Bronchial epithelial cell (primary cell): ENCODE results near the gene GSX2. TPM values are rescaled to one million over a fixed set of nuclear protein-coding genes. Genes with fewer than 3 reads are reported as not detected.
"Not testable (repeated sequence)": the region's sequence is repeated elsewhere in the genome, so short reads cannot be mapped to it uniquely, and the experiment has no call there.

ENCODE experiments used
- DNase-seq: peaks from one replicate; pipeline ENCODE4 v3.0.0-alpha.2; 2010; ENCODE audit warnings: low read depth
- FAIRE-seq: peaks from 2 replicates; lab custom pipeline; 2011; peaks lifted over from hg19 to GRCh38; lab: Jason Lieb, UNC
- H3K27me3 ChIP-seq: 2 replicates; pipeline ENCODE4 v1.5.1; 2011; ENCODE audit warnings: low read length; ENCODE audit not compliant: control insufficient read depth, insufficient read depth
- H3K36me3 ChIP-seq: 2 replicates; pipeline ENCODE4 v1.5.1; 2011; ENCODE audit warnings: low read length; ENCODE audit not compliant: control insufficient read depth, insufficient read depth
- H3K4me3 ChIP-seq: 2 replicates; pipeline ENCODE4 v1.5.1; 2011; ENCODE audit warnings: mild to moderate bottlenecking, low read depth, low read length, control low read depth
- total RNA-seq: library from RNA; depleted of rRNA; stranded (reverse); fragments of >200 nt; gene quantifications from 2 replicates; pipeline ENCODE4 v1.2.1, GENCODE V29; 2014
- TF ChIP-seq, protein P1 (sequence below): IDR thresholded peaks from 2 replicates; pipeline ENCODE4 v1.5.1; 2011; ENCODE audit warnings: mild to moderate bottlenecking, moderate library complexity, low read length, control low read depth, inconsistent platforms; ENCODE audit not compliant: insufficient read depth, severe bottlenecking

GSX2 gene
- not detected in 2 replicates for total RNA-seq

DNA sequence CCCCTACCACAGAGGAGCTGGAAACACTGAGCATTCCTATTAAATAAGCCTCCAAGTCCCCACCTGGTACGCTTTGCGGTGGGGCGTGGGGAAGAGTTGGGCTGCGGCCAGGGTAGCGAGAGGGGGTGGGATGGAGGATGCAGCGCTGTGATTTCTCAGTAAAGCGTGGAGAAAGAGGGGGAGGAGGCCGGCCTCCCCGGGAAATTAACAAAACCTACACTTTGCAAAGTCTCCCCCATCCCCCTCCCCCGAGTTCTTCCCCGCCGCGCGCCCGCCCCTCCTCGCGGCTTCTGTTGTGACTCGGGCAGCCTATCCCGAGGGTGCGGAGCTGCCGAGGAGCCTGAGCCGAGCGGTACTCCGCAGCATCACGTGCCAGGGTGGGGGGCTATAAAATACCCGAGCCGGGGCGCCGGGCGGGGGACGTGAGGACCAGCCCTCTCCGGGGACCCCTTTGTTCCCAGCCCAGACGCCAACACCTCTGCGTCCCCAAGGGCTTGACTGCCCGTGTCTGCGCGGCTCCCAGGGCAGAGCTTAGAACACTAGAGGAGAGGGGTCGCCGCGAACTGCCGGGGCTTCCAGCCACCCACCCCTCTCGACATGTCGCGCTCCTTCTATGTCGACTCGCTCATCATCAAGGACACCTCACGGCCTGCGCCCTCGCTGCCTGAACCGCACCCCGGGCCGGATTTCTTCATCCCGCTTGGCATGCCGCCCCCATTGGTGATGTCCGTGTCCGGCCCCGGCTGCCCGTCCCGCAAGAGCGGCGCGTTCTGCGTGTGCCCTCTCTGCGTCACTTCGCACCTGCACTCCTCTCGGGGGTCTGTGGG lies at the start of gene GSX2:
Gene GSX2, plus strand, starts transcription at position 416 of the 827 bp plus-strand sequence. Its CDS starts 182 bp downstream, at position 598.
- DNase-seq = no peak
- TF ChIP-seq, protein P1, sequence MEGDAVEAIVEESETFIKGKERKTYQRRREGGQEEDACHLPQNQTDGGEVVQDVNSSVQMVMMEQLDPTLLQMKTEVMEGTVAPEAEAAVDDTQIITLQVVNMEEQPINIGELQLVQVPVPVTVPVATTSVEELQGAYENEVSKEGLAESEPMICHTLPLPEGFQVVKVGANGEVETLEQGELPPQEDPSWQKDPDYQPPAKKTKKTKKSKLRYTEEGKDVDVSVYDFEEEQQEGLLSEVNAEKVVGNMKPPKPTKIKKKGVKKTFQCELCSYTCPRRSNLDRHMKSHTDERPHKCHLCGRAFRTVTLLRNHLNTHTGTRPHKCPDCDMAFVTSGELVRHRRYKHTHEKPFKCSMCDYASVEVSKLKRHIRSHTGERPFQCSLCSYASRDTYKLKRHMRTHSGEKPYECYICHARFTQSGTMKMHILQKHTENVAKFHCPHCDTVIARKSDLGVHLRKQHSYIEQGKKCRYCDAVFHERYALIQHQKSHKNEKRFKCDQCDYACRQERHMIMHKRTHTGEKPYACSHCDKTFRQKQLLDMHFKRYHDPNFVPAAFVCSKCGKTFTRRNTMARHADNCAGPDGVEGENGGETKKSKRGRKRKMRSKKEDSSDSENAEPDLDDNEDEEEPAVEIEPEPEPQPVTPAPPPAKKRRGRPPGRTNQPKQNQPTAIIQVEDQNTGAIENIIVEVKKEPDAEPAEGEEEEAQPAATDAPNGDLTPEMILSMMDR = no peak
- Histone ChIP-seq H3K27me3 (peaks cover 70% of the 10 kb centered on the region), H3K36me3 (no peaks in the 10 kb centered on the region), H3K4me3 (no peak within 1 kb of the TSS)
- no peak for FAIRE-seq

DNA sequence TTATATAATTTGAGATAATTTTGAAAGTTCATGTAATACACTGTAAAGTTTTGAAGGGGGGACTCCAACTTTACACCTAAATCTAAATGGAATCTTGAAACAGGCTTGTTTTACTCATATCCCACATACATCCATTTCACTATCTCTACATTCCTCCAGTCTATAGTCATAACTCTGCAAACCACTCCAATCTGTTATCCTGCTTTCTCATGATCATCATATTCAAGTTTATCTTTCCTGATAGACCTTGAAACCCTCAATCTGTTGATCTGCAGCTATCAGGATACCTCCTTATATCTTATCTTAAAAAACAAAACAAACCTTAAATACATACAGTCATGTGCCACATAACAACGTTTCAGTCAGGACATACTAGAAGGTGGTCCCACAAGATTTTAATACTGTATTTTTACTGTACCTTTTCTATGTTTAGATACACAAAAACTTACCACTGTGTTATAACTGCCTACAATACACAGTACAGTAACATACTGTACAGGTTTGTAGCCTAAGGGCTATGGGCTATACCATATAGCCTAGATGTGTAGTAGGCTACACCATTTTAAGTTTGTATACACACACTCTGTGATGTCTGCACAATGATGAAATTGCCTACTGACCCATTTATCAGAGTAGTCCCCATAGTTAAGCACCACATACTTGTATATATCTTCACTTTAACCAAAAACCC lies 49.6 kb upstream of the GSX2 start:
- DNase-seq (peak; percentile 58), FAIRE-seq (no peak)
- Histone ChIP-seq H3K4me3 (no peak overlapping the region), H3K36me3 (peaks cover 1% of the 10 kb centered on the region), H3K27me3 (no peaks in the 10 kb centered on the region)
- TF ChIP-seq, protein P1 = no peak

DNA sequence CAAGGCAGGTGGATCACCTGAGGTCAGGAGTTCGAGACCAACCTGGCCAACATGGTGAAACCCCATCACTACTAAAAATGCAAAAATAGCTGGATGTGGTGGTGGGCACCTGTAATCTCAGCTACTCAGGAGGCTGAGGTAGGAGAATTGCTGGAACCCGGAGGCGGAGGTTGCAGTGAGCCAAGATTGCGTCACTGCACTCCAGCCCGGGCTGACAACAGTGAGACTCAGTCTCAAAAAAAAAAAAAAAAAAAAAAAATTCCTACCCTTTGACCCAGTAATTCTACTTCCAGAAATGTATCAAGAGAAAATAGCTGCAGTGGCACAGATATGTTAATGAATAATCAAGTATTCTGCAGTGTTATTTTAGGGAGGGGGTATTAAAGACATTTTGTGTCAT lies 46.6 kb upstream of the GSX2 start:
- FAIRE-seq, H3K27me3 ChIP-seq, H3K36me3 ChIP-seq, DNase-seq, H3K4me3 ChIP-seq: not testable (repeated sequence)

DNA sequence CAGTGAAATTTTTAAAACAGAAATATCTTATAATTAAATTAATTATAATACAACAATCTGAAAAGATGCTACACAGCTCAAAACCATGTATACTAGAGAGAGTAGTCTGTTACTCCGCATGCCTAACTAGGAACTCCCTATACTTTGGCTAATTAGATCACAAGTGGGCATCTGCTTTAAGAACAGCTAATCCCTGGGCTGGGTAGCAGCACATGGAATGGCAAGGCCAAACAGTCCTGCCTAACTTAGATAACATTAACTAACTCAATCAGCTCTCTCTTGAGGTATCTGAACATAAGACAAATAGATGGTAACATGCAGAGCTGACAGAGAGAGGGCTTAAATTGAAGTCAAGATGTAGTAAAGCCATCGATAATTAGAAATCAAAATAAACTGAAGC lies 45.5 kb upstream of the GSX2 start:
- H3K4me3 ChIP-seq = no peak overlapping the region
- H3K27me3 ChIP-seq = no peaks in the 10 kb centered on the region
- DNase-seq (no peak), FAIRE-seq (no peak)
- no peaks in the 10 kb centered on the region for H3K36me3 ChIP-seq
- TF ChIP-seq, protein P1 = no peak

DNA sequence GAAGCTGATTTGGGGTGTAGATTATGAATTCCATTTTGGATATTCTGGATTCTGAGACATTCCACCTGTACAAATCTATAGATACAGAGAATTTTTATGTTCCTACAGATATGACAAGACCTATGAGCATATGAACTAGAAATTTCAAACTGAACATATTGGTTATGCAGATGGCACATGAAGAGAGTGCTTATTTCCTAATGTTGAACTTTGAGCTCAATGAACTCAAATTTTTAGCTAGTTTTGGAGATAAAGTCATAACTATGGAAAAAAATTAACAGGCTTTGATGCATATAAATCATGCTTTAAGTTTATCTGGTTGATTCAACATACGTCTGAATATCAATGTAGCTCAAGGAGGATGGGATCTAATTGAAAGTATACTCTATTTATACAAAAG lies 44.5 kb upstream of the GSX2 start:
- FAIRE-seq (no peak), DNase-seq (no peak)
- Histone ChIP-seq H3K27me3 (no peaks in the 10 kb centered on the region), H3K4me3 (no peak overlapping the region), H3K36me3 (no peaks in the 10 kb centered on the region)
- TF ChIP-seq, protein P1 = no peak

DNA sequence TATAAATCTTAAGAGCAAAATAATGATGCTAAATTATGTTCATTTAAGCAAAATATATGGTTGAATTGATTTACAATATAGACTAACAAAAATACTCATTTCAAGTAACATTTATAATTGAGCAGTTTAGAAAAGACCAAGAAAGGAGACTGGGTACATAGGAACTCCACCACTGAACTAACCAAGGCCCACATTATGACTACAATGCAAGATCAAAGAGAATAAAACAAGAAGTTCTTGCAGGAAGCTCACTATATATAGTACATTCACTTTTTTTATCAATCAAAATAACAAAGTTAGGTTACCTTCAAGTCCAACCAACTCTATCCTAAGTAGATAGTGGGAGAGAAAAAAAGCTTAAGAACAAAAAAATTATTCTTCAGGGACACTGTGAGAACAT lies 43.6 kb upstream of the GSX2 start:
- Histone ChIP-seq H3K27me3 (no peaks in the 10 kb centered on the region), H3K4me3 (no peak overlapping the region), H3K36me3 (no peaks in the 10 kb centered on the region)
- TF ChIP-seq, protein P1 = no peak
- DNase-seq = no peak
- no peak for FAIRE-seq
